NCI-H2227 (cell line): ENCODE measurements around the gene PRAMEF9.
"Not testable (repeated sequence)": the region's sequence is repeated elsewhere in the genome, so short reads cannot be mapped to it uniquely, and the experiment has no call there.

Source experiments
- DNase-seq: peaks from one replicate; lab custom pipeline; 2025; ENCODE audit not compliant: unreplicated experiment; lab: John Stamatoyannopoulos, UW

PRAMEF9 gene

DNA sequence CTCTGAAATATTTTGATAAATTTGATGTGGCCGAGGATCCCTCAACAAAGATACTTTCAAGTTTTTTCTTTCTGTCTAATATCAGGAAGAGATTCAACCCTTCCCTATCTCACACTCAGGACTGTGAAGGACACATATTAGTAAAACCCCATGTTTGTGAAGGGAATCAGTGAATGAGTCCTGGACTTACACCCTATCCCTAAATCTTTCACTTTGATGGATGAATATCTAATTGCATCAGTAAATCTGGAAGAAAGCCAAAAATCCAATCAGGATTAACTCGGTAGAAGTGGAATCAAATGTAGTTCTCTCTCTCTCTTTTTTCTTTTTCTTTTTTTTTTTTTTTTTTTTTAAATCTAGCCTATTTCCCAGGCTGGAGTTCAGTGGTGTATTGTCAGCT, at the start of gene PRAMEF9:
TSS of gene PRAMEF9 (plus strand) at position 301 of the 400 bp plus-strand sequence. CDS start 3,433 bp downstream, outside the sequence.
- not testable (repeated sequence) for DNase-seq

DNA sequence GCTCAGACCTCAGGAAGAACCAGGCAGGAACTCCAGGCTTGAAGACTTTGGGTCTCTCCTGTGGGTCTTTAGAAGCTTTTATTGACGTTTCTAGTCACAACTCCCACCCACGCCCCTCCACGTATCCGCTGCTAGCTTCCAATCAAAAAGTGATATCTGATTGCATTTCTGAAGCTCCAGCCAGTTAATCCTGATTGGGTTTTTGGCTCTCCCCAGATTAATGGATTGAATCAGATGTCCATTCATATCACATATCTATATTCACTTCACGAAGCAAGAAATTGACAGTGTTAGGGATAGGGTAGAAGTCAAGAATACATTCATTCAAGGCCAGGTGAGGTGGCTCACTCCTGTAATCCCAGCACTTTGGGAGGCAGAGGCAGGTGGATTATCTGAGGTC, 15.7 kb upstream of the PRAMEF9 start, which contains the start of gene PRAMEF26:
TSS of gene PRAMEF26 (minus strand) at position 101 of the 400 bp plus-strand sequence. CDS start 2,914 bp downstream, outside the sequence.
- DNase-seq, result not testable (repeated sequence)

DNA sequence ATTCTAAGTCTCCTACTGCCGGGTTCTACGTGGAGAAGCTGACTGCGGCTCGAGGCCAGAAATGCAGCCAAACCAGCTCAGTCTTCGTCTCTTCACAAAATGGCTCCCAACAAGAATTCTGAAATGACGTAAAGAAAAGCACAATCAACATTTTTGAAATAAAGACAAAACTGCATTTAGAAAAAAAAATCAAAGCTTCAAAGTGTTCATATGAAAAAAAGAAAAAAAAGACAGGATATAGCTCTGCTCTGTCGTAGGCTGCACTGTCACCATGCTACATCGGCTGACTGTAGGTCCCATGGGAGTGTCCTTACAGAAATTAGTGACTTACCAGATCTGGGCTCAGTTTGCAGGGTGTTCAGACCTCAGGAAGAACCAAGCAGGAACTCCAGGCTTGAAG, 6.1 kb upstream of the PRAMEF9 start, which contains the start of gene HNRNPCL4:
TSS of gene HNRNPCL4 (minus strand) at position 101 of the 400 bp plus-strand sequence. CDS start 164 bp downstream, outside the sequence.
- not testable (repeated sequence) for DNase-seq

DNA sequence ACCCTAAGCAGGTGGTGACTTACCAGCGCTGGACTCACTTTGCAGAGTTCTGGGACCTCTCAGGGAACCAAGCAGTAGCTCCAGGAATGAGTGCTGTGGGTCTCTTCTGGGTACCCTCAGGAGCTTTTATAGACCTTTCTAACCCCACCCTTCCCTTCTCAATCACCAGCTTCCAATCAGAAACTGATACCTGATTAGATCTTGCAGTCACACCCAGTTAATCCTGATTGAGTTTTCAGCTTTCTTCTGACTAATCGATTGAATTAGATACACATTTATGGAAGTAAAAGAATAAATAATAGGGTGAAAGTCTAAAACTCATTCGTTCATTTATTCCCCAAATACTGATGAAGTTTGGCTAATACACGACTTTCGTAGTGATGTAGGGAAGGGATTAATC, 29.7 kb downstream of the PRAMEF9 start, which contains the start of gene PRAMEF13:
TSS of gene PRAMEF13 (minus strand) at position 101 of the 400 bp plus-strand sequence. CDS start 1,820 bp downstream, outside the sequence.
- not testable (repeated sequence) for DNase-seq

DNA sequence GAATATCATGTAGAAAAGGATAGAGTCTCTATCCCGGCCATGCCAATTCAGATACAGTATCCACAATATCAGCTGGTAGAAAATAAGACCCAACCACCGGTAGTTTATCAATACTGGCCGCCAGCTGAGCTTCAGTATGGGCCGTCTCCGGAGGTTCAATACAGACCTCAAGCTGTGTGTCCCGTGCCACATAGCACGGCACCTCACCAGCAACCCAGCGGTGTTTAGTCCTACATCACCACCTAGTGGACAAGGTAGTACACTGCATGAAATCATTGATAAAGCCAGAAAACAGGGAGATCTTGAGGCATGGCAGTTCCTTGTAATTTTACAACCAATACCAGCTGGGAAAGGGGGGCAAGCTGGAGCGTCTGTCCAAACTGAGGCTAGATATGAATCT, 37.1 kb downstream of the PRAMEF9 start:
- not testable (repeated sequence) for DNase-seq

DNA sequence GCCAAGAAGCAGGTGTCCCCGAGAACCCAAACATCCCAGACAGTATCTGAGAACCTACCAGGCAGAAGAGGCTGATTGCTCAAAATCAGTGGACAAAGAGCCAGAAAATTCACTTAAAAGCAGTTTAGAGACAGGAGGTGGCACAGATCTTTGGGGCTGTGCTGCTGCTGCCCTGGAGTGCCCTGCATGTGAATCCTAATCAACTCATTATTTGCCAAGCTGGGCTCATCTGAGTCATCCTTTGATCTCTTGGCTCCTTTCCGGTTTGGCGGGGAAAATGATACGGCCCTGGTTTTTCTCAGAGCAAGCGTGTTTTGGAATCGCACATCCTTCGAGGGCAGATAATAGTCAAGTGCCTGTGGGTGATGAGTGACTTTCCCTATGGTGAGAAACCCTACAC, 45.0 kb downstream of the PRAMEF9 start:
- not testable (repeated sequence) for DNase-seq

DNA sequence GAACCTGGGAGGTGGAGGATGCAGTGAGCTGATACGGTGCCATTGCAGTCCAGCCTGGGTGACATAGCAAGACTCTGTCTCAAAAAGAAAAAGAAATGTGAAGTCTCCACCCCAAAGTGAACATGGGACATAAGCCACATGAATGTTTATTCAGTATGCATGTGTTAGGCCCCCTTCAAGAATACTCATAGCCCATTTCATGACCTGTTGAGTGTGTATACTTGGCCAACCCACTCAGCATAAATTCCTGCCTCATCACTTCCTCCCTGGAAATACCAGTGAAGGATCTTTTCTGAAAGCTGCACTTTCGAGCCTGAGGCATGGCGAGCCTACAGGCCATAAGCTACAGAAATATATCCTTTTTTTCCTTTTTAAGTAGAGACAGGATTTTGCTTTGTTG, 47.6 kb downstream of the PRAMEF9 start:
- not testable (repeated sequence) for DNase-seq

DNA sequence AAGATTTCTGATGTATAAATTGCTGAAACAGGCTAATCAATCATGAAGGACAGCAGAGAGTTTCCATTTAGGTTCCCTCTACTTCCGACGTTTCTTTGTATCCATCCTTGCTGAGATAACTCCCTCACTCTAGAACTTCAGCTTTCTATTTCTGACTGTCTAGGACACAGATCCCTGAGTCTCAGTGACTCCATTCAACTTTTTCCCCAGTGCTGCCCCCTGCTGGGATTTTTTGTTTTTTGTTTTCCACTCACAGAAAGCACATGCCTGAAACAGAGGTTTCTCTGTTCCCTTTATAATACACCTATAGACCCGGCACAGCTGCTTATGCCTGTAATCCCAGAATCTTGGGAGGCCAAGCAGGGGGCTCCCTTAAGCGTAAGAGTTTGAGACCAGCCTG, 51.1 kb downstream of the PRAMEF9 start:
- DNase-seq, result not testable (repeated sequence)

DNA sequence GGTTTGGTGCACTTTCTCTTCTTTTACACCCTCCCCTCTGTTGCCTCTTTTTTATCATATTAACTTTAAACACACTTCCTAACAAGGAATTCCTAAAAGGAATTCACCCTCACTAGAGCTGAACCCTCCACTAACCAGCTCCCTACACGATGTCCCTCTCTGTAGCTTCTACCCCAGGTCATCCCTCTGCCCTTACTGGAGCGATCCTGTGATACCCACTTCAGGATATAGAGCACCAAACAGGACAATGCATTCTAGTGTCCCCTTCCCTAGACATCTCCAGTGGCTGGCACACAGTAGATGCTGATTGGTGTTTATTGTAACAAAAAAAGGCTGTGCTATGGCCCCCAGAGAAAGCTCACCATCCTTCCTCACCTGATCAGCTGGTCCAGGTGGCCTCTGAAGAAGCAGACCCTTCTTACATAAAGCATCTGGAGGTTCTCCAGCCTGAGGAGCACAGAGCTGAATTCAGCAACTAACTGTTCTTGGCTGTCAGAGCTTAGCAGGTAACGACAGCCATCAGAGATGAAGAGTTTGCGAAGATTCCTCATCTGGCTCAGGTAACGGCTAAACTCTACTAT, 52.9 kb downstream of the PRAMEF9 start:
- DNase-seq, result no peak

DNA sequence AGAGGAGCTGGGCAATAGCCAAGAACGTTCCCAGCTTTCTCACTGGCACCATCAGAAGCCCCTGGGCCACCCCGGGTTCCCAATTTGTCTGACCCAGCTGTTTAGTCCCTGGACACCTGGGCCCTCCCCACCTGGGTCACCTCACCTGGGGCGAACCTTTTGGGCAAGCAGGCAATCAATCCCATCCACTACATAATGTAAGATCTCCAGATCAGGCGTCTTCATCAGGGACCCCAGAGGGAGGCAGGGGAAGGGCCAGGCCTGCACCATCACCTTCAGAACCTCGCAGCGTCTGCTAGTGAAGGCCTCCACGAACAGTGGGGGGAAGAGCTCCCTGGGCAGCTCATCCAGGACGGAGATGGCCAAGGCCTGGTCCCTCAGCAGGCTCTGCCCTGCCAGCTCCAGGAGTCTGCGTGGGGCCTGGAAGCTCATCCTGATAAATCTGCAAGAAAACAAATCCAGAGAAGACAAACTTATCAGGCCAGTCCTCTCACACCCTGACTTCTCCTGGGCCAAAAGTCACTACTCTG, 54.1 kb downstream of the PRAMEF9 start, which contains the start of gene PRAMEF18:
TSS of gene PRAMEF18 (minus strand) at position 480 of the 530 bp plus-strand sequence. CDS start at position 432, 48 bp downstream.
- not testable (repeated sequence) for DNase-seq

DNA sequence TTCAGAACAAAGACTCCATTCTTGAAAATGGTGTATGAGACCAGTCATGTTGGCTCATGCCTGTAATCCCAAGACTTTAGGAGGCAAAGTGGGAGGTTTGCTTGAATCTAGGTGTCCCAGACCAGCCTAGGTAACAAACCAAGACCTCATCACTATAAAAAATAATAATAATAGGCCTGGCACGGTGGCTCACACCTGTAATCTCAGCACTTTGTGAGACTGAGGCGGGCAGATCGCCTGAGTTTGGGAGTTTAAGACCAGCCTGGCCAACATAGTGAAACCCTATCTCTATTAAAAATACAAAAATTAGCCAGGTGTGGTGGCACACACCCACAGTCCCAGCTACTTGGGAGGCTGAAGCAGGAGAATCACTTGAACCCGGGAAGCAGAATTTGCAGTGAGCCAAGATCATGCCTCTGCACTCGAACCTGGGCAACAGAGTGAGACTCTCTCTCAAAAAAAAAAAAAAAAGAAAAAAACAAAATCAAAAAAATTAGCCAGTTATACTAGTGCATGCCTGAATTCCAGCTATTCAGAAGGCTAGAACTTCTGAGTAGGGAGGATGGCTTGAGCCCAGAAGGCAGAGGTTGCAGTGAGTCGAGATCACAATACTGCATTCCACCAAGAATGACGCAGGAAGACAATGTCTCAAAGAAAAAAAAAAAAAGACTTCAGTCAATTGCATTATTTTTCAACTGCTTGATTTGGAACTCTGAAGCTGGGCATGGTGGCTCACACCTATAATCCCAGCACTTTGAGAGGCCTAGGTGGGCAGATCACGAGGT, 55.8 kb downstream of the PRAMEF9 start:
- not testable (repeated sequence) for DNase-seq

DNA sequence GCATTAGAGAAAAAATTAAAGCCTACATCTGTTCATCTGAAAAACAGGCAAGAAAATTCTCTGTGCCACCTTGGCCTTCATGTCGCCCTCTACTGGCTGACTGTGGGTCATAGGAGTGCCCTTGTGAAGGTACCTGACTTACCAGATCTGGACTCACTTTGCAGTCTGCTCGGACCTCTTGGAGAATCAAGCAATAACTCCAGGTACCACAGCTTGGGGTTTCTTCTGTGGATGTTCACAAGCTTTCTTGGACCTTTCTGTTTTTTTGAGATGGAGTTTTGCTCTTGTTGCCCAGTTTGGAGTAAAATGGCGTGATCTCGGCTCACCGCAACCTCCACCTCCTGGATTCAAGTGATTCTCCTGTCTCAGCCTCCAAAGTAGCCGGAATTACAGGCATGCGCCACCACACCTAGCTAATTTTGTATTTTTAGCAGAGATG, 56.7 kb downstream of the PRAMEF9 start:
- DNase-seq, result no peak
